Measurements from ENCODE around the gene ZKSCAN4.

The ZKSCAN4 gene

DNA sequence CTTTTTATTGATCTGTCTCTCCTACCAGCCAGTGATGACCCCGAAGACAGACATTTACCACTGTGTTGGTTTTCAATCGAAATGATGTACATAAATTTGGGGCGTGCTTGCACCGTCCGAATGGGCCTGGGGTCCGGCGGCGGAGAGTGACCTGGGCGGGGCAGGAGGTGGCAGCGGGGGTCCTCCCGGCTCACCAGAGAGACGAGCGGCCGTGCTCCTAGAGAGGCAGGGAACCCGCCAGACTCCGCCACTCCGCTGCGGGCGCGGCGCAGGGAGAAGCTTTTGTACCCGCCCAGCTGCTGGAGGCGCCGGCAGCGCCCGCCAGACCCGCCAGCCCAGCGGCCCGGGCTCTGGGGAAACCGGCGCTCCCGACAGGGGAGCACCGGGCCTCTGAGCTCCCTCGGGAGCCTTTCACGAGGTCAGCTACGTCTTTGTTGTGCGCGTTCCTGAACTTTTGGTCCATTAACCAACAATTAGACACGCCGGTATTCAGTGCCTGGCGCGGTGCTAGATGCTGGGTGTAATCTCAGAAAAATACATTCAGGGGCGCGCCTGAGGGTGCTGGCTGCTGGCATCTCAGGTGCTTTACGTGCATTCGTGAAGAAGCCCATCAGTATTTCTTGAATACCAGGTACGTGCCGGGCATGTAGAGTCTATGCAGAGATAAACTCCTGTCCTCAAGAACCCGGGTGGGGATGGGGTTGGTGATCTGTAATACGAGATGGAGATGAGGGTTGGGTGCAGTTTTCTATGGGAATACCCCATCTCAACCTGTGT is 29.4 kb upstream of the ZKSCAN4 start, which contains the start of gene PGBD1:
TSS of gene PGBD1 (plus strand) at position 285 of the 777 bp plus-strand sequence. CDS start 2,242 bp downstream, outside the sequence.
- Mint-ChIP-seq H3K27me3 (ENCODE audit: low read depth, poor library complexity) (no peaks in the 10 kb centered on the region), H3K36me3 (ENCODE audit: low read depth) (peaks cover 53% of the 10 kb centered on the region), H3K4me3 (peak within 1 kb of the TSS; percentile 97), H3K4me1 (peaks cover 23% of the 10 kb centered on the region), H3K27ac (no peak within 1 kb of the TSS), H3K9me3 (no peaks in the 10 kb centered on the region)
- TF ChIP-seq, protein P1, sequence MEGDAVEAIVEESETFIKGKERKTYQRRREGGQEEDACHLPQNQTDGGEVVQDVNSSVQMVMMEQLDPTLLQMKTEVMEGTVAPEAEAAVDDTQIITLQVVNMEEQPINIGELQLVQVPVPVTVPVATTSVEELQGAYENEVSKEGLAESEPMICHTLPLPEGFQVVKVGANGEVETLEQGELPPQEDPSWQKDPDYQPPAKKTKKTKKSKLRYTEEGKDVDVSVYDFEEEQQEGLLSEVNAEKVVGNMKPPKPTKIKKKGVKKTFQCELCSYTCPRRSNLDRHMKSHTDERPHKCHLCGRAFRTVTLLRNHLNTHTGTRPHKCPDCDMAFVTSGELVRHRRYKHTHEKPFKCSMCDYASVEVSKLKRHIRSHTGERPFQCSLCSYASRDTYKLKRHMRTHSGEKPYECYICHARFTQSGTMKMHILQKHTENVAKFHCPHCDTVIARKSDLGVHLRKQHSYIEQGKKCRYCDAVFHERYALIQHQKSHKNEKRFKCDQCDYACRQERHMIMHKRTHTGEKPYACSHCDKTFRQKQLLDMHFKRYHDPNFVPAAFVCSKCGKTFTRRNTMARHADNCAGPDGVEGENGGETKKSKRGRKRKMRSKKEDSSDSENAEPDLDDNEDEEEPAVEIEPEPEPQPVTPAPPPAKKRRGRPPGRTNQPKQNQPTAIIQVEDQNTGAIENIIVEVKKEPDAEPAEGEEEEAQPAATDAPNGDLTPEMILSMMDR (IDR thresholded peaks at IDR 0.05): no peak
- peak; percentile 88 for DNase-seq

- no peak overlapping the region for H3K27ac Mint-ChIP-seq
- H3K9me3 Mint-ChIP-seq: no peaks in the 10 kb centered on the region
- H3K36me3 Mint-ChIP-seq (ENCODE audit: low read depth): peaks cover 53% of the 10 kb centered on the region
- no peak for DNase-seq
- H3K27me3 Mint-ChIP-seq (ENCODE audit: low read depth, poor library complexity): no peaks in the 10 kb centered on the region
- TF ChIP-seq, protein P1 (IDR thresholded peaks at IDR 0.05): no peak
- peak overlapping the region; percentile 97 for H3K4me3 Mint-ChIP-seq
- H3K4me1 Mint-ChIP-seq: peaks cover 23% of the 10 kb centered on the region
Observed at GRCh38 chr6:28280595-28281287, 28.7 kb upstream of the ZKSCAN4 start.

GRCh38 chr6:28277746-28278145 is 25.7 kb upstream of the ZKSCAN4 start:
- TF ChIP-seq, protein P1 (IDR thresholded peaks at IDR 0.05): no peak
- Mint-ChIP-seq H3K27ac (no peak overlapping the region), H3K4me1 (peaks cover 11% of the 10 kb centered on the region), H3K9me3 (no peaks in the 10 kb centered on the region), H3K27me3 (ENCODE audit: low read depth, poor library complexity) (no peaks in the 10 kb centered on the region), H3K36me3 (ENCODE audit: low read depth) (peaks cover 49% of the 10 kb centered on the region), H3K4me3 (no peak overlapping the region)
- DNase-seq: no peak

- no peaks in the 10 kb centered on the region for H3K9me3 Mint-ChIP-seq
- peaks cover 52% of the 10 kb centered on the region for H3K36me3 Mint-ChIP-seq (ENCODE audit: low read depth)
- no peak for DNase-seq
- no peaks in the 10 kb centered on the region for H3K4me1 Mint-ChIP-seq
- H3K27ac Mint-ChIP-seq: no peak overlapping the region
- H3K4me3 Mint-ChIP-seq: no peak overlapping the region
- TF ChIP-seq, protein P1 (IDR thresholded peaks at IDR 0.05): no peak
- H3K27me3 Mint-ChIP-seq (ENCODE audit: low read depth, poor library complexity): no peaks in the 10 kb centered on the region
Observed at GRCh38 chr6:28274888-28275287, 22.8 kb upstream of the ZKSCAN4 start.

GRCh38 chr6:28269492-28269891 is 17.4 kb upstream of the ZKSCAN4 start:
- H3K27ac Mint-ChIP-seq: no peak overlapping the region
- H3K36me3 Mint-ChIP-seq (ENCODE audit: low read depth): peaks cover 23% of the 10 kb centered on the region
- H3K27me3 Mint-ChIP-seq (ENCODE audit: low read depth, poor library complexity): no peaks in the 10 kb centered on the region
- no peaks in the 10 kb centered on the region for H3K4me1 Mint-ChIP-seq
- H3K9me3 Mint-ChIP-seq: no peaks in the 10 kb centered on the region
- no peak overlapping the region for H3K4me3 Mint-ChIP-seq
- TF ChIP-seq, protein P1 (IDR thresholded peaks at IDR 0.05): no peak
- no peak for DNase-seq

Measured in nephron progenitor cell (in vitro differentiated cells).